SK-N-SH (cell line): ENCODE measurements around the gene SCARF2. TPM values are rescaled to one million over a fixed set of nuclear protein-coding genes. Genes with fewer than 3 reads are reported as not detected.

ENCODE experiments used
- CTCF ChIA-PET: fragments of 300-600, 350-600 bp; formaldehyde crosslinking; extraction: SDS; loops from one replicate; lab custom pipeline; 2021; lab: Yijun Ruan, JAX
- POLR2A ChIA-PET: fragments of 350-600 bp; sonication (Branson Sonifier 250); formaldehyde crosslinking; extraction: SDS; loops from one replicate; lab custom pipeline; 2020; ENCODE audit warnings: antibody characterized with exemption, inconsistent platforms; lab: Yijun Ruan, JAX
- DNase-seq: peaks from one replicate; pipeline ENCODE4 v3.0.0; 2012
- H2AFZ ChIP-seq: fragments of 200-600 bp; sonication (generic); 2 replicates; pipeline ENCODE4 v1.8.1; 2016; ENCODE audit warnings: antibody characterized with exemption, mild to moderate bottlenecking, low read depth
- H3F3A ChIP-seq: fragments of 200-600 bp; sonication (generic); replicated peaks from 2 replicates; pipeline ENCODE3; 2016; ENCODE audit warnings: antibody characterized with exemption, mild to moderate bottlenecking; ENCODE audit not compliant: insufficient read depth
- H3K27ac ChIP-seq, 2 experiments: fragments of 200-500 bp in 1 of 2; fragments of 200-600 bp in 1 of 2; sonication (Bioruptor generic) in 1 of 2; sonication (generic), shearing (Covaris generic) in 1 of 2; 2 replicates each; pipeline versions ENCODE4 v1.5.1 to v1.6.1; 2014 to 2016; ENCODE audit warnings: low read depth in 2 of 2, inconsistent platforms in 1 of 2, low read length in 1 of 2, mild to moderate bottlenecking in 1 of 2, mixed read lengths in 1 of 2
- H3K27me3 ChIP-seq: fragments of 200-600 bp; sonication (generic), shearing (Covaris generic); 2 replicates; pipeline ENCODE4 v1.6.1; 2016; ENCODE audit warnings: mixed run types; ENCODE audit not compliant: insufficient read depth
- H3K36me3 ChIP-seq, 2 experiments: fragments of 200-500 bp in 1 of 2; fragments of 200-600 bp in 1 of 2; sonication (Bioruptor generic) in 1 of 2; sonication (generic) in 1 of 2; replicated peaks in 1 of 2; 2 replicates each; pipeline versions ENCODE3 to v1.5.1; 2014 to 2016; ENCODE audit warnings: low read length in 1 of 2, mild to moderate bottlenecking in 1 of 2; ENCODE audit not compliant: insufficient read depth in 2 of 2, control insufficient read depth in 1 of 2
- H3K4me1 ChIP-seq, 2 experiments: fragments of 200-500 bp in 1 of 2; fragments of 200-600 bp in 1 of 2; sonication (Bioruptor generic) in 1 of 2; sonication (generic), shearing (Covaris generic) in 1 of 2; 2 replicates each; pipeline versions ENCODE4 v1.5.1 to v1.6.1; 2014 to 2016; ENCODE audit warnings: low read depth in 1 of 2, low read length in 1 of 2, mixed run types in 1 of 2; ENCODE audit not compliant: insufficient read depth in 2 of 2, control insufficient read depth in 1 of 2
- H3K4me2 ChIP-seq: fragments of 200-600 bp; sonication (generic), shearing (Covaris generic); 2 replicates; pipeline ENCODE4 v1.6.1; 2017; ENCODE audit warnings: mixed run types
- H3K4me3 ChIP-seq, 2 experiments: fragments of 200-500 bp in 1 of 2; fragments of 200-600 bp in 1 of 2; sonication (Bioruptor generic) in 1 of 2; sonication (generic), shearing (Covaris generic) in 1 of 2; 2 replicates each; pipeline versions ENCODE4 v1.5.1 to v1.8.1; 2014 to 2016; ENCODE audit warnings: low read depth in 2 of 2, inconsistent platforms in 1 of 2, low read length in 1 of 2, mild to moderate bottlenecking in 1 of 2, mixed read lengths in 1 of 2, moderate library complexity in 1 of 2
- H3K79me2 ChIP-seq: fragments of 200-600 bp; sonication (generic); 2 replicates; pipeline ENCODE4 v1.8.1; 2017; ENCODE audit warnings: mild to moderate bottlenecking; ENCODE audit not compliant: insufficient read depth
- H3K9ac ChIP-seq: fragments of 200-600 bp; sonication (generic); 2 replicates; pipeline ENCODE4 v1.6.1; 2017; ENCODE audit warnings: mixed run types
- H3K9me2 ChIP-seq: fragments of 200-600 bp; sonication (generic); 2 replicates; pipeline ENCODE4 v1.6.1; 2017; ENCODE audit warnings: mixed run types
- H3K9me3 ChIP-seq: fragments of 200-600 bp; sonication (generic); 2 replicates; pipeline ENCODE4 v1.6.1; 2017; ENCODE audit warnings: mixed run types, mild to moderate bottlenecking, moderate library complexity
- H4K20me1 ChIP-seq: fragments of 200-600 bp; sonication (generic); 2 replicates; pipeline ENCODE4 v1.6.1; 2017; ENCODE audit warnings: mild to moderate bottlenecking, mixed run types; ENCODE audit not compliant: insufficient read depth
- CTCF ChIP-seq: fragments of 200-600 bp; sonication (generic); IDR thresholded peaks from 2 replicates; pipeline ENCODE4 v1.6.1; 2017; ENCODE audit warnings: antibody characterized with exemption, mild to moderate bottlenecking, moderate library complexity
- EZH2phosphoT487 ChIP-seq: fragments of 200-600 bp; sonication (generic); IDR thresholded peaks from 2 replicates; pipeline ENCODE4 v1.6.1; 2017; ENCODE audit warnings: low read depth, mixed run types, mild to moderate bottlenecking, antibody characterized with exemption, moderate library complexity, borderline replicate concordance
- FOSL2 ChIP-seq: IDR thresholded peaks from 2 replicates; pipeline ENCODE4 v1.4.0; 2012; ENCODE audit warnings: low read depth, mild to moderate bottlenecking, moderate library complexity, borderline replicate concordance
- FOXJ3 ChIP-seq: sonication (generic); formaldehyde crosslinking; IDR thresholded peaks from 2 replicates; pipeline ENCODE4 v1.5.1; 2020; ENCODE audit warnings: mild to moderate bottlenecking, missing genetic modification reagents
- GATA2 ChIP-seq: sonication (generic); formaldehyde crosslinking; IDR thresholded peaks from 2 replicates; pipeline ENCODE4 v1.5.0; 2020; ENCODE audit warnings: mild to moderate bottlenecking, missing genetic modification reagents
- NFIC ChIP-seq: IDR thresholded peaks from 2 replicates; pipeline ENCODE4 v1.4.0; 2012; ENCODE audit warnings: borderline replicate concordance
- POLR2AphosphoS5 ChIP-seq: IDR thresholded peaks from 2 replicates; pipeline ENCODE4 v1.6.1; 2012; ENCODE audit warnings: low read depth, low read length
- REST ChIP-seq: IDR thresholded peaks from 2 replicates; pipeline ENCODE4 v1.6.1; 2012; ENCODE audit warnings: mild to moderate bottlenecking, low read depth, low read length, moderate library complexity
- RXRA ChIP-seq: IDR thresholded peaks from 2 replicates; pipeline ENCODE4 v1.4.0; 2012; ENCODE audit warnings: low read depth, mild to moderate bottlenecking, borderline replicate concordance
- USF1 ChIP-seq: IDR thresholded peaks from 2 replicates; pipeline ENCODE4 v1.4.0; 2012; ENCODE audit warnings: low read depth, borderline replicate concordance
- WGBS: methylation state at CpG from one replicate; pipeline ENCODE4 v1.1.6; 2017; ENCODE audit warnings: low lambda C conversion rate; 5-methylcytosine and 5-hydroxymethylcytosine counted together
- polyA plus RNA-seq, 3 experiments: library from polyadenylated mRNA; depleted of rRNA; stranded (reverse); fragments of >200 nt; gene quantifications; 2 replicates each; pipeline ENCODE4 v1.2.3, GENCODE V29; 2012

Gene SCARF2
- polyA plus RNA-seq, 1 of the 3 experiments (the other 2 are of a cell fraction) = 49.0 TPM

- no peak for TF ChIP-seq FOXJ3
- no peak for TF ChIP-seq NFIC
- no peak for TF ChIP-seq REST
- TF ChIP-seq CTCF = no peak
- no peak for TF ChIP-seq RXRA
- no peak for TF ChIP-seq FOSL2
These were observed 9.6 kb downstream of the SCARF2 start (continued) for GRCh38 chr22:20427945-20428417.

GRCh38 chr22:20427104-20427944 lies 10.3 kb downstream of the SCARF2 start:
- no peak for DNase-seq

More at GRCh38 chr22:20427104-20427944, 10.3 kb downstream of the SCARF2 start:
- Histone ChIP-seq H3K4me3 (no peak overlapping the region), H3F3A (peaks cover 8% of the 10 kb centered on the region), H3K27me3 (no peaks in the 10 kb centered on the region), H4K20me1 (peaks cover 65% of the 10 kb centered on the region), H3K4me2 (no peak overlapping the region), H3K79me2 (peaks cover 21% of the 10 kb centered on the region), H2AFZ (no peak overlapping the region), H3K27ac (no peak overlapping the region), H3K4me1 (peaks cover 14 to 27% of the 10 kb centered on the region in 2 experiments; a peak in 2 of 4 replicates), H3K9ac (no peak overlapping the region), H3K9me3 (no peaks in the 10 kb centered on the region), H3K36me3 (peaks cover 11 to 56% of the 10 kb centered on the region in 2 experiments), H3K9me2 (no peaks in the 10 kb centered on the region)
- WGBS = 94% methylated on average over 7 of the region's 8 CpGs
- POLR2A ChIA-PET = interaction anchor here (1.3 kb wide), 1 partner anchor 9 kb away, joined by 4 read pairs; no protein-coding TSS in a partner anchor
- TF ChIP-seq EZH2phosphoT487 (no peak), GATA2 (CRISPR knock-in tag) (no peak), USF1 (no peak), POLR2AphosphoS5 (no peak), FOSL2 (no peak)
- CTCF ChIA-PET = interaction anchor here (1.1 to 2.8 kb wide), 4 partner anchors 9 to 110 kb away, joined by 4 to 8 read pairs (median 6); no protein-coding TSS in a partner anchor
